HG02852 (cell line): Measurements from ENCODE around the gene COL27A1.
"Not testable (repeated sequence)": the region's sequence is repeated elsewhere in the genome, so short reads cannot be mapped to it uniquely, and the experiment has no call there.

Experiments used
- ATAC-seq: cut with Tn5 transposase; IDR thresholded peaks from one replicate; pipeline ENCODE4 v1.9.1; 2021; ENCODE audit warnings: mild to moderate bottlenecking, moderate library complexity; ENCODE audit not compliant: unreplicated experiment

Gene COL27A1

GRCh38 chr9:114314881-114315722 lies 159.8 kb downstream of the COL27A1 start:
- ATAC-seq = no peak

DNA sequence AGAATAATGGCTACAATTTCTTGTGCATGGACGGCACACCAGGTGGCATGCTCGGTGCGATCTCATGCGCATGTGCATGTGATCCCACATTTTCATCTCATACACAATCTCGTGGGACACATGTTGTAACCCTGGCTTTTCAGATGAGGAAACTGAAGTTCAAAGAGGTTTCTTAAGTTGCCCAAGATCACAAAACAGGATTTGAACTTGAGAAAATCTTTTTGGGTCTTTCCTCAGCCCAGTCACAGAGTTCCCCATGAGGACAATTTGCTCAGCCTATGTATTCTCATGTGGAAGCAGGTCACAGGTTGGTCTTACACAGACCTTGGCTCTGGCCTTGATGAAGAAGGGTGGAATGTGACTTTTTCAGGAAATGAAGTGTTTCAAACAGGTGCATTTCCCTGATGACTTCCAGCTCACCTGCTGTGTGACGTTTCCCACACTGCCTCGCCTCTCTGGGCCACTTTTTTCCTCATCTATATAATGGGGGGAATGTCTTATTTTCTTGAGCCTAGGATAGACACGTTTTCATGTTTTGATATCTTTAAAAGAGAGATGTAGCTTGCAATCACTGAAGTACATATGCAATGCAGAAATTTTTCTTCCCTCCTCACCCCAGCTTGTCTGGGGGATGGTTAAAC lies 160.5 kb downstream of the COL27A1 start:
- no peak for ATAC-seq

DNA sequence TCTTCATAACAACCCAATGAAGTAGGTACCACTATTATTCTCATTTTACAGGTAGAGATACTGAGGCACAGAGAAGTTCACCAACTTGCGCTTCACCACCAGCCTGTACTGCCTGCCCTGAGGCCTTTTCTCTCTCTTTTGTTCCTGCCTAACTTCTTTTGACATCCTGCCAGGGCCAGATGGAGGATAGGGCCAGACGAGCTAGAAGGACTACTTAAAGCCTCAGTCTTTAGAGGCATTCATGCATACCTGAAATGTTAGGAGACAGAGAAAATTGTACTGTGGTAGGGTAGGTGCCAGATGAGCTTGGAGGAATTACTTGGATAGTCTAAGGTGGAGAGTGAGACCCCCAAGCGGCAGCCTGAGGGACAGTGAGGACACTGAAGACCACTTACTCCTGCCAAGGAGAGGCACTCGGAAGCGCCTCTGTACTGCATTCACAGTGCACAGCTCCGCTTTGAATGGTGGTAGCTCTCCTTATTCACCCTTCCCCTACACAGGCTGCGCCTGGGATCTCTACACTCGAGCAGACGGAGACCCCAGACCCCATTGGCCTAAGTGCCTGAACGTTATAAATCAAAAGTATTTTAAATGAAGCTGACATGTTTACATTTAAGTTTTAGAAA lies 161.4 kb downstream of the COL27A1 start:
- ATAC-seq = no peak

GRCh38 chr9:114317665-114318357 lies 162.5 kb downstream of the COL27A1 start:
- ATAC-seq = no peak

DNA sequence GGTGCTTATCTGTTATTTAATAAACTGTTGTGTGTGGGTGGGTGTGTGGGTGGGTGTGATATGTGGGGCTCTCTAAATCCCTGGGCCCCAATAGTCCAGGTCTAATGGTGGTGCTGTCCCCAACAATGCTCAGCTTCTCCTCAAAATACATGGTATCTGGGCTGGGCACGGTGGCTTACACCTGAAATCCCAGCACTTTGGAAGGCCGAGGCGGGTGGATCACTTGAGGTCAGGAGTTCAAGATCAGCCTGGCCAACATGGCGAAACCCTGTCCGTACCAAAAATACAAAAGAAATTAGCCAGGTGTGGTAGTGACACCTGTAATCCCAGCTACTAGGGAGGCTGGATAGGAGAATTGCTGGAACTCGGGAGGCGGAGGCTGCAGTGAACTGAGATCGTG lies 163.1 kb downstream of the COL27A1 start:
- no peak for ATAC-seq

GRCh38 chr9:114319147-114319546 lies 163.8 kb downstream of the COL27A1 start:
- ATAC-seq = no peak

- ATAC-seq = not testable (repeated sequence)
Measured at GRCh38 chr9:114320710-114321109, 165.4 kb downstream of the COL27A1 start.

- ATAC-seq = no peak
Measured at GRCh38 chr9:114321759-114322158, 166.4 kb downstream of the COL27A1 start.

GRCh38 chr9:114322160-114322818 lies 167.0 kb downstream of the COL27A1 start:
- not testable (repeated sequence) for ATAC-seq

- not testable (repeated sequence) for ATAC-seq
Measured at GRCh38 chr9:114322831-114323531, 167.6 kb downstream of the COL27A1 start, which contains the start of gene ORM1. ORM1 (plus strand) TSS chr9:114323098; CDS start chr9:114323134, 36 bp downstream.

GRCh38 chr9:114323849-114324248 lies 168.5 kb downstream of the COL27A1 start:
- not testable (repeated sequence) for ATAC-seq

GRCh38 chr9:114324492-114324891 lies 169.2 kb downstream of the COL27A1 start:
- ATAC-seq = no peak

DNA sequence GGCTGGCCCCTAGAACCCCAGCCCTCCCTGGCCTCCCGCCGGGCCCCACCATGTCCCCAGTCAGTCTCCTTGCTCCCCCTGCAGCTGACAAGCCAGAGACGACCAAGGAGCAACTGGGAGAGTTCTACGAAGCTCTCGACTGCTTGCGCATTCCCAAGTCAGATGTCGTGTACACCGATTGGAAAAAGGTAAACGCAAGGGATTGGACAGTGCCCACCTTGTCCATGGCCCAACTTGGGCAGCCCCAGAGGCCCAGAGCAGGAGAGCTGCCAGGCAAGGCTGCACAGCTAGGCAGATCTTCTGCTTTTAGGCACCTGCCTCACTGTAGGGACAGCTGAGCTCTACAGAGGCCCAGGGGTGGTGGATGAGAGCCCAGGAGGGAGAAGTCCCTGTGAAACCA lies 169.6 kb downstream of the COL27A1 start:
- not testable (repeated sequence) for ATAC-seq

DNA sequence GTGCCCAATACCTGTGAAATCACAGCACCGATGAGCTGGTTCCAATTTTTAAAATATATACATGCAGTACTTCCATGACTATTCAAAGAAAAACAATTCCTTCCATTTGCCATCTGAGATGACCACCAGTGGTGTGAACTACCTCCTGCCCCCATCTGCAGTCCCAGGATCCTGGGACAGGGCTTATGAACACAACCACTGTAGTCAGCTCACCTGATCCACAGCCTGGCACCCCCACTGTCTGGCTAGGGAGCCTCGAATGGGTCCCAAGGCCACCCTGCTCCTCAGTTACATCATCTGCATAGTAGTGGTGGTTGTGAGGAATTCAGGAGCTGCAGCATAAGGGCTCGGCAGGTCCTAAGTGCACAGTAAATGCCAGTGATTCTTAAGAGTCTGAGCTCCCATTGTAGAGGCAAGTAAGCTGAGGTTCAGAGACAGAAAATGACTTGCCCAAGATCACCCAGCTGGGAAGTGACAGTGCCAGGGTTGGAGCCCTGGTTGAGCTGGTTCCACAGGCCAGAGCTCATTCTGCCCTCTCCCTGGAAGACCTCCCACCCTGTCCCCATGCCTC lies 170.4 kb downstream of the COL27A1 start:
- ATAC-seq = not testable (repeated sequence)

DNA sequence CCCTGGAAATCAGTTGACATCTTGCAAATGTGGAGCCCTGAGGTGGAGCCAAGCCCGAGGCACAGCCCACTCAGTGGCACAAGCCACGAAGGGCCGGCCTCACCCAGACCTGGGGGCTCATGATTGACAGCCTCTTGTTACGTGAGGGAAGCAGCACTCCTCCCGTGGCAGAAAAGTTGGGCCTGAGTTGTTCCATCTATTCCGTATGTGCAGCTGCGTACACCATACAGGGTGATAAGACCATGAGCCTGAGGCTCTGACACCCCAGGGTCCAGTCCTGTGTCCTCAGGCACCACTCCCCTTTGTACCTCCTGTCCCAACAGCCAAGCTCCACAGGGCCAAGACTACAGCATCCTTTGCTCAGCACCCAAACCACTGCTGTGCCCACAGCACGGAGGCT lies 172.4 kb downstream of the COL27A1 start:
- ATAC-seq = no peak

DNA sequence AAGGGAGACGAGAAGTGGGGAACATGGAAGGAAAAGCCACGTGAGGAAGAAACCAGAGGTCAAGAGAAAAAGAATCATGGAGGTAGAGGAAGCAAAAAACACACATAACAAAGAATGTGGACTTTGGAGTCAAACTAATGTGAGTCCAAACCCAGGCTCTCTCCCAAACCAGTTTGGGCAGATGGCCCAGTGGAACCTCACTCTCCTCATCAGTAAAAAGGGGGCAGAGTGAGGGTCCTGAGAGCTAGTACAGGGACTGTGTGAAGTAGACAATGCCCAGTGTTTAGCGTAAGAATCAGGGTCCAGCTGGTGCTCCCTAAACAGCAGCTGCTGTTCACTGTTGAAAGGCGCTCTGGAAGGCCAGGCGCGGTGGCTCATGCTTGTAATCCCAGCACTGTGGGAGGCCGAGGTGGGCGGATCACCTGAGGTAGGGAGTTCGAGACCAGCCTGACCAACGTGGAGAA lies 173.1 kb downstream of the COL27A1 start:
- not testable (repeated sequence) for ATAC-seq

DNA sequence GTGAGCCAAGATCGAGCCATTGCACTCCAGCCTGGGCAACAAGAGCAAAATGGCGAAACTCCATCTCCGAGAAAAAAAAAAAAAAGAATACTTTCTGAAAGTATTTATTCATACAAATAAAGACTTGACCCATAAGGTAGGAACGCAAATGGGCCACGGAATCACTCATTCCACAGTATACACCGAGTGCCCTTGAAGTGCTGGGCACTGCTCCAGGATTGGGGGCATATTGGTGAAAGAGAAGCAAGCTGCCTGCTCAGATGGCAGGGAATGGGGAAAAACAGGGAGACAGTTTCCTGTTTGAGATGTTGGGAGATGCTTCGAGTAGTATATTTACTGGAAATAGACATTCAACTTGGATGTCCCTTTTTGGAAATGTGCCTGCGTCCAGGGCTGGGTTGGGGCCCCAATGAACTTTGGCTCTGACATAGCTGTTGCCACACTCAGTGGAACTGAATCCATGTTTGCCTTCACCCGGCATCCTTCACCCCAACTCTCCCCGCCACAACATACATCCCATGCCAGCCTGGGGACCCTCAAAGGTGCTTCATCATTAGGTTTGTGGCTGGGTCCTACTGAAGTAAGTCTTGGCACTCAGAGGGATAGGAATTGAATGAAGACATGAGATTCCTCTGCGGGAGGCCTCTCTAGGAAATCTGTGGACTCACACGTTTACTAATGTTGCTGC lies 173.7 kb downstream of the COL27A1 start:
- not testable (repeated sequence) for ATAC-seq

GRCh38 chr9:114329625-114330022 lies 174.3 kb downstream of the COL27A1 start, which contains the start of gene ORM2:
ORM2 (plus strand) TSS chr9:114329869; CDS start chr9:114329905, 36 bp downstream.
- not testable (repeated sequence) for ATAC-seq

DNA sequence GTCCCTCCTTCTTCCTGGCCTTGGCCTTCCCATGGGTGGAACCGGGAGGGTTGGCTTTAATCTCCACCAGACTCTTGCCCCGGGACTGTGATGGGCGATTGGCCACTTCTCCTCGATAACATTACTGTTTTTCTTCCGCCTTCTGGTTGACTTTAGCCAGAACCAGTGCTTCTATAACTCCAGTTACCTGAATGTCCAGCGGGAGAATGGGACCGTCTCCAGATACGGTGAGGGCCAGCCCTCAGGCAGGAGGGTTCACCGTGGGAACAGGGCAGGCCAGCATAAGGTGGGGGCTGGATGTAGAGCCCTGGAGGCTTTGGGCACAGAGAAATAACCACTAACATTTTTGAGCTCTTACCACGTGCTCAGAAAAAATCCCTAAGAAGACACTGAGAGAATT lies 175.3 kb downstream of the COL27A1 start:
- ATAC-seq = no peak
